ENCODE data around the gene S100PBP.
A peak's percentile ranks its signal among the peaks of the same experiment; 100 is the strongest.

Gene S100PBP

DNA sequence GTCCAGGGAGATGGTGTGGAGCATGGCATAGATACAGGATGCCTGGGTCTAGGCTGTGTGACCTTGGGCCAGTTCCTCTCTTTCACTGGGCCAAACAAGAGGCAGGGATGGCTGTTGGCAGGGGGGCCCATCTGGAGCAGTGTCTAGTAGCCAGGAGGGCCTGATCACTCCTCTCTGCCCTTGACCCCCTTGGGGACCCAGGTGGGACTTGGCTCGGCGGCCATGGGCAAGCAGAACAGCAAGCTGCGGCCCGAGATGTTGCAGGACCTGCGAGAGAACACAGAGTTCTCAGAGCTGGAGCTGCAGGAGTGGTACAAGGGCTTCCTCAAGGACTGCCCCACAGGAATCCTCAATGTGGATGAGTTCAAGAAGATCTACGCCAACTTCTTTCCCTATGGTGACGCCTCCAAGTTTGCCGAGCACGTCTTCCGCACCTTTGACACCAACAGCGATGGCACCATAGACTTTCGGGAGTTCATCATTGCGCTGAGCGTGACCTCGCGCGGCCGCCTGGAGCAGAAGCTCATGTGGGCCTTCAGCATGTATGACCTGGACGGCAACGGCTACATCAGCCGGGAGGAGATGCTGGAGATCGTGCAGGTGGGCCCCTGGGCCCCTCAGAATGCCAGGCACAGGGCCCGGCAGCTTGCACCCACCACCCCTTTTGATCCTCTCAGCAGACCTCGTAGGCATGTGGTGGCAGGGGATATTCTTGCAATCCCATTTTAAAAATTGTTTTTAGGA lies 71.4 kb downstream of the S100PBP start:
- no peak for DNase-seq

DNA sequence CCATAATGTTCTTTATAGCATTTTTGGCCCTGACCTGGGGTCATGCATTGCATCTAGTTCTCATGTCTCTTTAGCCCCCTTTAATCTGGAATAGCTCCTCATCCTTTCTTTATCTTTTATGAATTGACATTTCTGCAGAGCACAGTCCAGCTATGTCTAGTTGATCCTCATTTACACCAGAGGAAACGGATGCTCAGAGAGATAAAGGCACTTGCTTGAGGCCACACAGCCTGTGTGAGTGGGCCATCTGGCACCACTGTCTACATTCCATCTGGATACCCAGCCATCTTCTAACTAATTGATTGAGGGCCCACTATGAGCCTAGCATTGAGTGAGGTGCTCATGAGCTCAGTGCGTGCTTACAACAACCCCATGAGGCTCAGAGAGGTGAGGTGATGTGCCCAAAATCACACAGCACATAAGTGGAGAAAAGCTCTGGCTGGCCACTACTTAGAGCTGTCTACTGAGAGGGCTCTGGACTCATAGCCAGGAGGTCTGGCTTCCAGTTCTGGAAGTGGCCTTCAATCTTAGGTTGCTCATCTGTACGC lies 72.4 kb downstream of the S100PBP start:
- no peak for DNase-seq

DNA sequence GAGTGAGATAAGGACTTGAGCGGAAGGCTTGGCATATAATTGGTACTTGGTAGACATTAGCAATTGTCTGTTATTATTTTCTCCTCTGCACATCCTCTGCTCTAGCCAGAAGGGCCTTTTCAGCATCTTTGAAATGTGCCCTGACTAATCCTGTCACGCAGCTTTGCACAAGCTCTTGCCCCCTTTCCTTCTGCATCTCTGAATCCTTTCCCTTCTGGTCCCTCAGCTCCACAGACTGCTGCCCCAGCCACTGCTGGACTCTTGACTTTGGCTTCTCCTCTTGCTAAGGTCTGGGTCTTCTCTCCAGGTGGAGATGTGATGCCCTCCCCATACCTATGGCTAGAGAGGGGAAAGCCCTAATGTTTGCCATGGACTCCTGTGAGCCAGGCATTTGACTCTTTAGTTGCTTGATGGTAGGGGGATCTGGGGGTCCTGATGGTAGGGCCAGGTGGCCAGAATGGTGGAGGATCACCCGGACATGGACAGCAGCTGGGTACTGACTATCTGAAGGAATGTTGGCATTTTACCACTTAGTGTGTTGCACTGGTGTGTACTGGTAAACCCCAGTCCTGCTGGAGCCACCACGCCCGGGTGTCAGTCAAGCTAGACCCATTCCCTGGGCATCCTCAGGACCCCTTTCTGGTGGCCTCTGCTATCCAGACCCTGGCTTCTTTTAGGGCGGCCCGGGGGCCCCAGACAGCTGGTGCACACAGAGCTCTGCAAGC lies 73.2 kb downstream of the S100PBP start:
- DNase-seq, result no peak

DNA sequence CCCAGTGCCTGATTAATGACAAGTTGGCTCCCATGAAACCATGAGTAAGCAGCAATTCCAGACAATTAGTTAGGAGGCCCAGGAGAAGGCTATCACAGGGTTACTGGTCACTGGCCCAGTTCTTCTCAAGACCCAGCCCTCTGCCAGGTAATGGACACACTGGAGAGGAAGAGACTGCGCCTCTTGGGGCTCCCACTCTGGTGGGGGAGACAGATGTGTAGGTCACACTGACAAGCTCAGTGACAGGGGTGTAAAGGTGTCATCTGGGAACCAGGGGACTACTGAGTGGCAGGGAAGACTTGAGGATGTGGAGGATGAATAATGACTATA lies 73.8 kb downstream of the S100PBP start:
- DNase-seq, result no peak

DNA sequence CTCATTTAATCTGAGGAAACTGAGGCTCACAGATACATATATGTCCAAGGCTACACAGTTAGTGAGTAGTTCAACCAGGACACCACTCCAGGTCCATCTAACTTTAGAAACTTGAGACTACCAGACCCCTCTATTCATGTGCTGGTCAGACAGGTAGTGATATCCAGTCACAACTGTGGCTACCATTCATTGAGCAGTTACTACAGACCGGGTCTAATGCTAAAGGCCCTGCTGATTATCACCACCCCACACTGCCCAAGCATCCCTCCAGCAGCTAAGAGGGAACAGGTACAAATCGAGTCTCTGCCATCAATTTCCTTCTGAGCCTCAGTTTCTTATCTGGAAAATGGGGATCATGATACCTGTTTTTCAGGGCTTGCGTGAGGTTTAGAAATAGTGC lies 74.2 kb downstream of the S100PBP start:
- no peak for DNase-seq

DNA sequence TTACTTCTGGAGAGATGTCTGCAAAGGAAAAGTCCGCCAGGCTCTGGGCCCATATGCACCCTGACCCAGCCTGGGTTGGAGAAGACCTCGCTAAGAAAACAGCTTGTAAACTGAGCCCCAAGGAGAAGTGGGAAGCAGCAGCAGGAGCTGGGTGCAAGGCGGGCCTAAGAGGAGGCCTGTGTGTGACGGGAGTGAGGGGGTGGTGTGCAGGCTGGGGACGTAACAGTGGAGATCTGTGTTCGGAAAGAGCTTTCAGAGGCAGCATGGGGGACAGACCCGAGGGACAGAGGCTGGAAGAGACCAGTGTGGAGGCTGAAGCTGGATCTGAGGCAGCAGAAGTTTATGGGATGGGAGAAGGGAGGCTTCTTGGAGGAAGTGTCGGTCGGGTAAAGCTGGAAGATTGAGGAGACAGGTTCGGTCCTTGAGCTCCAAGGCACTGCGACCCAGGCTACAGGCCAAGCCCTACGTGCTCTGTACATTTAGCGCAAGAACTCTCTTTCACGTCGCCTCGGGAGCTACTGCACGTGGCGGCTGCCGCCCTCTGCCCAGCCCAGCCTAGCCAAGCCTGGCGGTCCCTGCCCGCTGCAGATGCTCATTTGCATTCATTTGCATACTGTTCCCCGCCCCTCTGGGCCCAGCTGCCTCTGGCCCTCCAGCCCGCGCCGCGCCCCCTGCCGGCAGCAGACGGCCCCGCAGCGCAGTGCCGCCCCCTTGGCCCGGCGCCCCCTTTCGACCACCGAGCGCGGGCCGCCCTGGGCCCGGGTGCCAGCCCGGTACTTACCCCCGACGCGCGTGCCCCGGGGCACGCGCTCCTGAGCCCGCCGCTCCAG lies 75.1 kb downstream of the S100PBP start:
- peak; percentile 69 for DNase-seq

DNA sequence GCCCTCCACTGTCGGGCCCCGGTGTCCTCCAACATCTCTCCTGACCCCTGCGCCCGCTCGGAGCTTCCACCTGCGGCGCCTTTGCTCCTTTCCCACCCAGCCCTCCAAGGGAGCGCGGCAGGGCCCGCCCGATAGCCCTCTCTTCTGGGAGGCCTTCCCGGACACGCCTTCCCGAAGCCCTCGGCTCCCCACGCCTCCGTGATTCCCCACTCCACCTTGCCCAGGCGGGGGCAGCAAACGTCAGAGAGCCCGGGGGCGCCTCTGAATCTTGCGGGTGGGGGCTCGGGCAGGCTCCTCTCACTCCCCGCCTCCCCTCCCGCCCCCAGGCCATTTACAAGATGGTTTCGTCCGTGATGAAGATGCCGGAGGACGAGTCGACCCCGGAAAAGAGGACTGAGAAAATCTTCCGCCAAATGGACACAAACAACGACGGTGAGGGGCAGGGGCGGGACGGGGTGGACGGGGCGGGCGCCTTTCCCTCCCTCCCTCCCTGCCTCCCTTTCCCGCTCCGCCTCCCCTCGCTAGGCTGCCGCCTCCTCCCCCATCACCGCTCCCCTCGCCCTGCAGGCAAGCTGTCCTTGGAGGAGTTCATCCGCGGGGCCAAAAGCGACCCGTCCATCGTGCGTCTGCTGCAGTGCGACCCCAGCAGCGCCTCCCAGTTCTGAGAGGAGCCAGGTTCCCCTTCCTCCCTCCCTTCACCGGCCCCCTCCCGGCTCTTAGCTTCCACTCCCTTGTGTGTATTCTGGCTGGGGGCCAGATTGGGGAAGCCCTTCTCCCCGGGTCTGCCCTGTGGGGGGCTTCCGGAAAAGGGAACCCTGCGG lies 76.0 kb downstream of the S100PBP start:
- DNase-seq, result peak; percentile 69

DNA sequence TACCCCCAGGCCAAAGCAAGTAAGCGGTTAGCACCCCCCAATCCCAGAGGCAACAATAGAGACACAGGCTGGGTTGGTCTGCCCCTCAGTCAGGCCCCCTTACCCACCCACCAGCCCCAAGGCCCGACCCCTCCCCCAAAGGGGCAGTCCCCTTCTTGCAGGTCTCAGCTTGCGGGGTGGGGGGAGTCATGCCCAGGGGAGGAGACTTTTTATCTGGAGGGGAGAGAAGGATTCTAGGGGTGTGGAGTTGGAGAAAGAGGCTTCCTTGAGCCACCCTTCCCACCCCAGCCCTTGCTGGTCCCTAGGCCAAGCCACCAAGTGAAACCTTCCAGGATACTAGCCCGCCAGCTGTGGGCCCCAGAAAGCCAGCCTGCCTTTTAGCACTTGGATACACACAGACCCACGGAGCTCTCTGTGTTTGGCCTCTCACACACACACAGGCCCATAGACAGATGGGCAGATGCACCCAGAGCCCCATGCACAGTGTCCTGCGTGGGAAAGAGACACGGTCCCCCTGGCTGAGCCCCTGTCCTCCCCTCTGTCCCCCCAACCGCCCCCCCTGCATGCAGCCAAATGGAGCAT lies 76.7 kb downstream of the S100PBP start:
- DNase-seq, result no peak

DNA sequence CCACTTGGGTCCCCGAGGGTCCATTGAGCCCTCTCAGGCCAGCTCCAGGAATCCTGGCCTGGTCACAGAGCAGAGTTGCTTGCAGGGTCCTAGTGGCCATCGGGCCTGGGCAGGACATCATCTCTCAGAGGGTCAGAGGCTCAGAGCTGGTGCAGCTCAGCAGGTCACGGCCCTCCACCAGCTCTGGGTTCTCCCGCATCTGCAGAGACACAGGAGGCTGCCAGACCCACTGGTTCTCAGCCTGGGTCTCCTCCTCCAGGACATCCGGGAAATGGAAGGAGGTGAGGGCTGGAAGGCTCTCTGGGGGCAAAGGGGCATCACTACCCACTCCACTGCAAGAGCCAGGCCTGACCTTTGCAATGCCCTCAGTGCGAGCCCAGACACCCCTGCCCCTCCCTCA lies 77.2 kb downstream of the S100PBP start:
- no peak for DNase-seq

DNA sequence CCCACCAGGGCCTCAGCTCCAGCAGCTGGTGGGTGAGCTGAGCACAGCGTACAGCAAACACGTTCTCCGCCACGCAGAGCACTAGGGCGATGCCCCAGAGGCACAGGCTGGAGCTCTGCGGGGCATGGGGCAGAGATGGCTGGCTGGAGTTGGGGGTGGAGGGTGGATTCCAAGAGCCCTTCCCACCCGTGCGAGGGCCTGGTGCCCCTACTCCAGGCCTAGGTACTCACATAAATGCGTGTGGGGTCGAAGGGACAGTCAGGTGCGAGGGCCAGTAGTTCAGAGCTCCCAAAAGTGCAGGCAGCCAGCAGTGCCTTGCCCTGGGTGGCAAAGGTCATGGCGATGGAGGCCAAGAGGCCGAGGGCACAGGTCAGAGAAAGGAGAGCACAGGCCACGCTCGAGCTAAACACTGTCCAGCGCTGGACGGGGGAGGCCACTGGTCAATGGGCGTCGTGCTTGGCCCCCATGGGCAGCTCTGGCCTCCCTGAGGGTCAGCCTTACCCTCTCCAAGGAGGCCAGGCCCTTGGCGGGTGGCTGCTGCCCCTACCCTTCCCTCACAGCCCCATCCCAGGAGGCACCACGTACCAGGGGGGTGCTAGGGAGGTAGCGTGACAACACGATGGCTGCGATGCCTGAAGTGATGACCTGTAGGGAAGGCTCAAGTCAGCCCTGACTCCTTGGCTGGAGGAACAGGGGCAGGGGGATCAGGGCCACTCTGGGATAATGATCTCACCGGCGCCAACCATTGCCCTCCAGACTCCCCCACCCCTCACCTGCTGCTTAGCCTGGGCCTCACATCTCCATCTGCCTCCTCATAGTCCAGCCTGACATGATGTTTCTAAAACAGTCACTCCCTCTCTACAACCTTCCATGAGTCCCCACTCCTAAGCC lies 78.1 kb downstream of the S100PBP start:
- no peak for DNase-seq

DNA sequence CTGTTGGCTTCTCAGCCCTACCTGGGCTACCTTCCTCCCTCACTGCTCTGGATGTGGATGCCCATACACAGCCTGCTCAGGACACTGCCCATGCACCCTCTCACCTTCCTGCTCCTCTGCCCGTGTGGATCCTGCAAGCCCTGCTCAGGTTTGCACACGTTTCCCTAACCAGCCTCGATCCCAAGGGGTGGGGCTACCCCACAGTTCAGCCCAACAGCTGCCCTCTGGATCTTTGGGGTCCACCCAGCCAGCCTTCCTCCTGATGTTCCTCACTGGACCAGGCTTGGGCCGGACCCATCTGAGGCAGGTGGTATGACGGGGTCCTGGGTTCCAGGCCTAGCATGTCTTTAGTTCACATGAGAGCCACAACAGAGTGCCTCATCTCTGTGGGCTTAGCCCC lies 79.0 kb downstream of the S100PBP start:
- no peak for DNase-seq

DNA sequence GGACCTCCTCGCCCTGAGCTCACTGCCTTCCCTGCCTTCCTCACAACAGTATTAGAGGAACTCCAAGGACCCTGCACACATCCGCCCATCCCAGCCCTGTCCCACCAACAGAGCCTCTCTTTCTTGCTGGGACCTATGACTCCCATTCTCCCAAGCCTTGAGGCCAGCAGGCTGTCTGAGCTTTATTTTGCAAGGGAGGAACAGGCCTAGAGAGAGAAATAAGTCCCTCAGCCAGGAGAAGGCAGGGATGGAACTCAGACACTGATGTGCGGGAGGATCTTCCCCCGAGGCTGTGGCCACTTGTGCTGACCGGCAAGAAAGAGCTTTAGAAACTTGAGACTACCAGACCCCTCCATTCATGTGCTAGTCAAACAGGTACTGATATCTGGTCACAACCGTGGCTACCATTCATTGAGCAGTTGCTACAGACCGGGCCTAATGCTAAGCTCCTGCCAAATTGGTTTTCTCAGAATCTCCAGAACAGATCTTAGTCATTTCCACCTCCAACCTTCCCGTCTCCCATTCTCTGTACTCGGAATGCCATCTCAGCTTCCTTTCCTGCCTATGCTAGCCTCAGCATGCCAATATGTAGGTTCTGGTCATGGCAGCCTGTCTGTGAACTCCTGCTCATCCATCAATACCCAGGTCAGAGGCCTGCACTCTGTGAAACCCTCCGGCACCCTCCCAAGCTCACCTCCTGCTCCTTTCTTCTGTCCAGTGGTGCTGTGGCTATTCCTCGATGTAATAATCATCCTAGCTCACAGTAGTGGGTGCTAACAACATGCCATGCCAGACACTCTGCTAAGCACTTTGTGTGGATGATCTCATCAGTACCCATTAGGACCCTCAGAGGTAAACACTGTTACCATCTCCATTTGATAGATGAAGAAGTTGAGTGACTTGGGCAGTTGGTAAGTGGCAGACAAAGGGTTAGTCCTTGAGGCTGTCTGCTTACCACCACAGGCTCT lies 79.9 kb downstream of the S100PBP start:
- no peak for DNase-seq

DNA sequence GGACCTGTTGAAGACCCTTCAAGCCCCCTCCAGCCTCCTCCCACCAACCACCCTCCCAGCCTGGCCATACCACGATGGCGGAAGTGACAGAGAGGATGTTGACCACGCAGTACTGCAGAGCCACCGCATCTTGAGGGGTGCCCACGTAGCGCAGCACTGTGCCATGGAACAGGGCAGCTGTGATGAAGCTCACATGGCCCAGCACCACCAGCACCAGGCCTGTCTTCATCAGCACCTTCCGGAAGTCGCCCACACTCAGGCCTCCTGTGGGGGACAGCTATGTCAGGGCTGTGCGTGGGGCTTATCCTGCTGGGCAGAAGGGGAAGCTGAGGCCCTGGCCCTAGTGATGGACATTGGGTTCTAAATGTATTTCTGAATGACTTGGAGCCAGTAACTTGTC lies 80.6 kb downstream of the S100PBP start:
- DNase-seq, result no peak

DNA sequence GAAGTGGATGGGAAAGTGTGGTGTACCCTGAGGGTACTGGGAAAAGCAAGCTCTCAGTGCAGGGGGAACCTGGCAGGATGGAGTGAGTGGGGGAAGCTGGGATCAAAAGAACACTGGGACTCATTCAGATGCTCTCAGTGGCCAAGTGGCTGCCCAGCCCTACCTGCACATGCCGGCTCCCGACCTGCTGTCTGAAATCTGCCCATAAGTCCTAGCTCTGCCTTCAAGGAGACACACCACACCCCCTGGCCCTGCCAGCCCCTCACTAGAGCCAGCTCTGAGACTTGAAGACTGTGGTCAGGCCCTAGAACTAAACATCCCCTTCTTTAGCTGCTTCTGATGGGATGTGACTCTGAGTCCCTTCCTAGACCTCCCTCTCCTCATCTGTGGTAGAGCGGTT lies 81.5 kb downstream of the S100PBP start:
- no peak for DNase-seq

DNA sequence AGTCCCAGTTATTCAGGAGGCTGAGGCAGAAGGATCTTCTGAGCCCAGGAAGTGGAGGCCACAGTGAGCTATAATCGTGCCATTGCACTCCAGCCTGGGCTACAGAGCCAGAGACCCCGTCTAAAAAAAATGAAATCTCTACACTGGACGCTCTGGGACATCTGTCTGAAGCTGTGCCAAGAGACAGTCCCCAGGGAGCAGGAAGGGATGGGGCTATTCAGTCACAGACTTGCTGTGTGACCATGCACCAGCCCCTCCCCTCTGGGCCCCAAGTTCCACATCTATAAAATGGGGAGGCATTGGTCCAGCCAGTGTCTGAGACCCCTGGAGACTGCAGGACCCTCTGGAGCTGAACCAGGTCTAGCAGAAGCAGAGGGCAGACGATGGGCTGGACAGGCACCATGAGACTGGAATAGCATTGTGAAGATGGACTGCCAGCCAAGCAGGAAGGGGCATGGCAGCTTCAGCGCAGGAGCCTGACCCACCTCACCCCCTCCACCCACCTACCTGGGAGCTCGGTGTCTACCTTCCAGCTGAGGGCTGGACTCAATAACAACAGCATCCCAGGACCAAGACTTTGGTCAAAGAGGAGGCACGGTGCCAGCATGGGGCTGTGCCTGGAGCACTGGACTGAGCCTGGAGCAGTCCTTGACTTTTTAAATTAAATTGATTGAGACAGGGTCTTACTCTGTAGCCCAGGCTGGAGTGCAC lies 82.3 kb downstream of the S100PBP start:
- DNase-seq, result no peak

DNA sequence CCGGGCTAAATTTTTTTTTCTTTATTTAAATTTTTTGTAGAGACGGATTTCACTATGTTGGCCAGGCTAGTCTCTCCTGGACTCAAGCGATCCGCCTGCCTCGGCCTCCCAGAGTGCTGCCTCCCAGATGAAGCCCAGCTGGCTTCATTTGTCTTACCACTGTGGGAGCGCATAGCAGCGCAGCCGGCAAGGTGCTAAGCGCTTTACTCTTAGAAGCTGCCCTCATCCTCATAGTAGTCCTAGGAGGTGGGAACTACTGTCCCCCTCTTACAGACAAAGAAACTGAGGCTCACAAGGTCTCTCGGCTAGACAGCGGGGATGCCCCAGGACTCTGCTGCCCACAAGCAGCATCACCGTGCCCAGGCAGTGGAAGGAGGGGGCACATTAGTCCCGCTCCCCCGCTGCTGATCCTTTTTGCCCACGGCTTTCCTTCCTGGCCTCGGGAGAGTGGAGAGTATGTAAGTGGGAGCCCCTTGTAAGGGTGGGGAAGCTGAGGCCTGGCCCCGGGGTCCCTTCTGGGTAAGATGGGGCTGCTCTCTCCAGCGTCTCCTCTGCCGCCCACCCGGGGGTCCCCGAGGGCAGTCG lies 83.0 kb downstream of the S100PBP start:
- DNase-seq, result no peak

DNA sequence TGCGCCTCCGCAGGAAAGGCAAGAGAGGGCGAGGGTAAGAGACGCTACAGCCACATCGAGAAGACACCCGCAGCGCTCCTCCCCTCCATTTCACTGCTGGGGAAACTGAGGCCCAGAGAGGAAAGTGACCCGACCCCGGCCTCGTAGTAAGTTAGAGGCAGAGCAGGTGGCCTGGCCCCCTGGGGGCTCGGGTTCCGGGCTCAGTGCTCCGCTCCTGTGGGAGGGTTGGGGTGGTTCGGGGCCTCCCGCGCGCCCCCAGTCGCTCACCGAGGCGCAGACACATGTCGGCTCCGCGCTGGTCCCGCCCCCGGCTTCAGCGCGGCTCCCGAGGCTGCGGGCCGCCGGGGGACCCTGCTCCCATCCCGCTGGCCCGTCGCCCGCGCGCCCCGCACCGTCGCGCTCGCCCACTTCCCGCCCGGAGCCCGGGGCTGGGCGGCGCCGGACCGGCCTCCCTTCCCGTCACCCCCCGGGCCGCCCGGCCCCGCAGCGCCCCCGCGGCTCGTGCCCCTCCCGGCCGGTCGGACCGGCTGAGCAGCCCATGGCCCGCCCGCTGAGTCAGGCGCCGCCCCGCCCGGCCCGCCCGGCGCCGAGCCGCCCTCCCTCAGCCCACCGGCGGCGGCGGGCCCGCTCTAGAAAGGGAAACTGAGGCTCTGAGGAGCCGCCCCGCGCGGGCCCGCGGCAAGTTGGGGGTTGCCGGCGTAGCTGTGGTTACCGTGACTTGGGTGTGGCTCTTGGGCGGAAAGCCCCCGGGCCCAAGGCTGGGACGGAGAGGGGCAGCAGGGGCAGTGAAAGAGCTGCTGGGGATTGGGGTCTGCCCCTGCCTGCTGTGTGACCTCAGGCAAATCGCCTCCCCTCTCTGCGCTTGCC lies 83.7 kb downstream of the S100PBP start, which contains the start of gene TMEM54:
TSS of gene TMEM54 (minus strand) at position 434 of the 867 bp plus-strand sequence. CDS start at position 283, 151 bp downstream.
- no peak for DNase-seq

All from NCI-H1092 (cell line).